Colonic mucosa (tissue), 4 donors: ENCODE measurements around the gene SGF29. TPM values are rescaled to one million over a fixed set of nuclear protein-coding genes. Genes with fewer than 3 reads are reported as not detected.
A peak's percentile ranks its signal among the peaks of the same experiment; 100 is the strongest.
"Not testable (repeated sequence)": the region's sequence is repeated elsewhere in the genome, so short reads cannot be mapped to it uniquely, and the experiment has no call there.

Experiments used
- DNase-seq: peaks from one replicate; pipeline ENCODE4 v3.0.0-alpha.2; 2020
- H3K27ac ChIP-seq: fragments of 200-600 bp; one replicate; pipeline ENCODE4 v1.8.0; 2021
- H3K27me3 ChIP-seq: fragments of 200-600 bp; one replicate; pipeline ENCODE4 v1.8.0; 2021
- H3K36me3 ChIP-seq: fragments of 200-600 bp; one replicate; pipeline ENCODE4 v1.8.0; 2021
- H3K4me1 ChIP-seq: fragments of 200-600 bp; one replicate; pipeline ENCODE4 v1.8.0; 2021; ENCODE audit warnings: mild to moderate bottlenecking
- H3K4me3 ChIP-seq: fragments of 200-600 bp; one replicate; pipeline ENCODE4 v1.8.0; 2021
- H3K9ac ChIP-seq, 2 donors: one replicate each; pipeline ENCODE4 v1.7.0; 2013; ENCODE audit warnings: control low read depth in 2 of 2, low read depth in 2 of 2, low read length in 2 of 2
- H3K9me3 ChIP-seq: fragments of 200-600 bp; one replicate; pipeline ENCODE4 v1.8.0; 2021
- intact Hi-C: fragments of 100-400 bp; cut with DNase I; formaldehyde crosslinking; loops from one replicate; pipeline ENCODE4 v1.14.1; 2022
- total RNA-seq, 2 donors: library from RNA; stranded (reverse); fragmentation: NEBNext Ultra II Directional in 1 of 2; extraction: Animal tissue kit (Norgen Biotek cat#: 25700) in 1 of 2; gene quantifications; one replicate each; pipeline ENCODE4 v1.2.1, GENCODE V29; 2021
- TF ChIP-seq, protein P1 (sequence below): fragments of 200-600 bp; IDR thresholded peaks from one replicate; pipeline ENCODE4 v1.8.0; 2022; ENCODE audit warnings: antibody characterized with exemption, mild to moderate bottlenecking
- donor health status: healthy.
- donor health status: DM: no; HTN: no; CAD: no.
- donor health status: DM: no; HTN: no; CAD: no.

SGF29 gene
- total RNA-seq, 2 donors from 2014 or later, result 17.4 to 19.3 TPM

DNA sequence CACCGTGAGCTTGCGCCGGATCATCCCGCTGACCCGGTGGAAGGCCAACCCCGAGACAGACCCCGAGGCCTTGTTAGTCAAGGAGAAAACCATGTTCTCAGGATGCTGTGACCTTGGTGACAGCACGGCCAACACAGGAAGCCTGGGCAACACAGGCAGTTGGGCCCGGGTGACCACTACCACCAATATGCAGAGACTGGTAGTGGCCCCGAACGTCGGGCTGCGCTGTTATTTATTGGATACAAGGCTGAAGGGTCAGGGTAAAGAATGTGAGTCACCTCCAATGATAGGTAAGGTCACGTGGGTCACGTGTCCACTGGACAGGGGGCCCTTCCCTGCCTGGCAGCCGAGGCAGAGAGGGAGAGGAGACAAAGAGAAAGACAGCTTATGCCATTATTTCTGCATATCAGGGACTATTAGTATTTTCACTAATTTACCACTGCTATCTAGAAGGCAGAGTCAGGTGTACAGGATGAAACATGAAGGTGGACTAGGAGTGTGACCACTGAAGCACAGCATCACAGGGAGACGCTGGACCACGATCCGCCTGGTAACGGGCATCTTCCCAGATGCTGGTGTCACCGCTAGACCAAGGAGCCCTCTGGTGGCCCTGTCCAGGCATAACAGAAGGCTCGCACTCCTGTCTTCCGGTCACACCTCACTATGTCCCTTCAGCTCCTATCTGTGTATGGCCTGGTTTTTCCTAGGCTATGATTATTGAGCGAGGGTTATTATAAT lies 61.9 kb downstream of the SGF29 start:
- H3K4me3 ChIP-seq, H3K27ac ChIP-seq, intact Hi-C loops, H3K36me3 ChIP-seq, H3K9me3 ChIP-seq, H3K27me3 ChIP-seq, H3K9ac ChIP-seq, H3K4me1 ChIP-seq: not testable (repeated sequence)
- TF ChIP-seq, protein P1, sequence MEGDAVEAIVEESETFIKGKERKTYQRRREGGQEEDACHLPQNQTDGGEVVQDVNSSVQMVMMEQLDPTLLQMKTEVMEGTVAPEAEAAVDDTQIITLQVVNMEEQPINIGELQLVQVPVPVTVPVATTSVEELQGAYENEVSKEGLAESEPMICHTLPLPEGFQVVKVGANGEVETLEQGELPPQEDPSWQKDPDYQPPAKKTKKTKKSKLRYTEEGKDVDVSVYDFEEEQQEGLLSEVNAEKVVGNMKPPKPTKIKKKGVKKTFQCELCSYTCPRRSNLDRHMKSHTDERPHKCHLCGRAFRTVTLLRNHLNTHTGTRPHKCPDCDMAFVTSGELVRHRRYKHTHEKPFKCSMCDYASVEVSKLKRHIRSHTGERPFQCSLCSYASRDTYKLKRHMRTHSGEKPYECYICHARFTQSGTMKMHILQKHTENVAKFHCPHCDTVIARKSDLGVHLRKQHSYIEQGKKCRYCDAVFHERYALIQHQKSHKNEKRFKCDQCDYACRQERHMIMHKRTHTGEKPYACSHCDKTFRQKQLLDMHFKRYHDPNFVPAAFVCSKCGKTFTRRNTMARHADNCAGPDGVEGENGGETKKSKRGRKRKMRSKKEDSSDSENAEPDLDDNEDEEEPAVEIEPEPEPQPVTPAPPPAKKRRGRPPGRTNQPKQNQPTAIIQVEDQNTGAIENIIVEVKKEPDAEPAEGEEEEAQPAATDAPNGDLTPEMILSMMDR, result peak; percentile 71
- DNase-seq, result peak; percentile 69

DNA sequence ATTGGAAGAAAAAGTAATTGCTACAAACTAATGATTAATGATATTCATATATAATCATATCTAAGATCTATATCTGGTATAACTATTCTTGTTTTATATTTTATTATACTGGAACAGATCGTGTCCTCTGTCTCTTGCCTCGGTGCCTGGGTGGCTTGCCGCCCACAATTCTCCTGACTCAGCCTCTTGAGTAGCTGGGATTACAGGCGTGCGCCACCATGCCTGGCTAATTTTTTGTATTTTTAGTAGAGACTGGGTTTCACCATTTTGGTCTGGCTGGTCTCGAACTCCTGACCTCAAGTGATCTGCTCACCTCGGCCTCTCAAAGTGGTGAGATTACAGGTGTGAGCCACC lies 62.5 kb downstream of the SGF29 start:
- H3K27me3 ChIP-seq, H3K9ac ChIP-seq, H3K36me3 ChIP-seq, H3K27ac ChIP-seq, H3K9me3 ChIP-seq, intact Hi-C loops, DNase-seq, H3K4me3 ChIP-seq, H3K4me1 ChIP-seq: not testable (repeated sequence)

DNA sequence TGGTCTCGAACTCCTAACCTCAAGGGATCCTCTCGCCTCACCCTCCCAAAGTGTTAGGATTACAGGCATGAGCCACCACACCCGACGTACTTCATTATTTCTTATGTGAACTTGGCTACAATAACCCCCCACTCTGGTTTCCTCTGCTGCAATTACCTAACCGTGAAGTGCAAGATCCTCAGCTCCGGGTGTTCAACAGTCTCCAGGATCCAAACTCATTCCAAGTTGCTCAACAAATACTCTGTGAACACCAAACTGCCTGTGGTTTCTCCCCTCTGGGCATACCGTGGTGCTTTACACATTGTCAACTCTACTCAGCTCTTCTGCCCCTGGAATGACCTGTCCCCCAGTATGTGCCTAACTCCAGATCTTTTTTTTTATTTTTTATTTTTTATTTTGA lies 62.9 kb downstream of the SGF29 start:
- Histone ChIP-seq H3K4me1 (no peaks in the 10 kb centered on the region), H3K27ac (no peak overlapping the region), H3K9me3 (no peaks in the 10 kb centered on the region), H3K36me3 (no peaks in the 10 kb centered on the region), H3K27me3 (no peaks in the 10 kb centered on the region), H3K9ac (no peak overlapping the region), H3K4me3 (no peak overlapping the region)
- DNase-seq, result no peak
- intact Hi-C loops, result no loop called here
- TF ChIP-seq, protein P1, result no peak

DNA sequence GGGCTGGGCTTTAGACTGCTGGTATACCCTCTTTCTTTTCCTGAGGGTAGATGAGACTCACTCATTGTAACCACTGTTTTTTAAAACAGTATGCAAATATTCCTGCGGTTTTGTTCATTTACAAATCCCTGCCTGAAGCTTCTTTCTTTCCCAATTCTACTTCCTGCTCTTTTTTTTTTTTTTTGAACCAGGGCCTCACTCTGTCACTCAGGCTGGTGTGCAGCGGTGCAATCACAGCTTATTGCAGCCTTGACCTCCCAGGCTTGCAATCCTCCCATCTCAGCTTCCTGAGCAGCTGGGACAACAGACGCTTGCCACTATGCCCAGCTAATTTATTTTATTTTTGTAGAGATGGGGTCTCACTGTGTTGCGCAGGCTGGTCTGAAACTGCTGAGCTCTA lies 64.2 kb downstream of the SGF29 start:
- H3K9me3 ChIP-seq, result no peaks in the 10 kb centered on the region
- no peak overlapping the region for H3K4me3 ChIP-seq
- no peak overlapping the region for H3K27ac ChIP-seq
- H3K36me3 ChIP-seq, result no peaks in the 10 kb centered on the region
- H3K9ac ChIP-seq, result no peak overlapping the region
- H3K4me1 ChIP-seq, result no peaks in the 10 kb centered on the region
- H3K27me3 ChIP-seq, result no peaks in the 10 kb centered on the region
- TF ChIP-seq, protein P1, result no peak
- DNase-seq, result no peak
- intact Hi-C loops, result no loop called here

DNA sequence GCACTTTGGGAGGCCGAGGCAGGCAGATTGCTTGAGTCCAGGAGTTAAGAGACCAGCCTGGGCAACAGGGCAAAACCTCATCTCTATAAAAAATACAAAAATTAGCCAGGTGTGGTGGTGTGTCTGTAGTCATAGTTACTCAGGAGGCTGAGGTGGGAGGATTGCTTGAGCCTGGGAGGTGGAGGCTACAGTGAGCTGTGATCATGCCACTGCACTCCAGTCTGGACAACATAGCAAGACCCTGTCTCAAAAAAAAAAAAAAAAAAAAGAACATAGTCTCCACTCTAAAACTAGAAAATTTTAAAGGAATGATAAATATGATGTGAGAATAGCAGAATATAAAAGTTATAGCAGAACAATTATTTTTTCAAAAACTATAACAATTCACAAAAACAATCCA lies 66.6 kb downstream of the SGF29 start:
- H3K36me3 ChIP-seq, H3K4me3 ChIP-seq, H3K9me3 ChIP-seq, intact Hi-C loops, H3K27me3 ChIP-seq, H3K9ac ChIP-seq, H3K27ac ChIP-seq, H3K4me1 ChIP-seq, DNase-seq: not testable (repeated sequence)

DNA sequence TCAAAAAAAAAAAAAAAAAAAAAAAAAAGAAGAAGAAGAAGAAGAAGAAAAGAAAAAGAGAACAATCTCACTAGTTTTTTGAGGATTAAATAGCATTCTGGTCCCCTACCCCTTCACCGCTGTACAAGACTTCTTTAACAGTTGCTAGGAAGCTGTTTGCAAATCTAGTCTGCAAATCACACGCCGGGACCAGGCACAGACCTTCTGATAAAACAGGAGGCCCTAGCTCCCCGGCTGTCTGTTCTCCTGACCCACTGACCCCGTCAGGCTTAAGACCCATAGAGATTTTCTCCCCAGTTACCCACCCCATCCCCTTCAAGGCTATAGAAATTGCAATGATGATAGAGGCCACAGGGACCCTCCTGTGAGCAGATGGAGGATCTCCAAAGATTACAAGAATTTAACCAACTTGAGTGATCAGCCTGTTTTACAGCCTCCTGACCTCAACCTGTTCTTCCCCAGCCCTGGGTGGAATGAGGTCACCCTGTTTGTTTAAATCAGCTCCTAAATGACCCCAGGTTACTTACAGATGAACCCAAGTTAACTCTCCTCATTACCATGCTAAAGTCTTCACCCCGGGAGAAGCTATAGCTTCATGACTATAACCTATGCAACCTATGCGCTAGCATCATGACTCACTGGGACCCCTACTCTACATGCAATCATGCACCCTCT lies 67.9 kb downstream of the SGF29 start:
- DNase-seq, result no peak
- TF ChIP-seq, protein P1, result no peak
- no peaks in the 10 kb centered on the region for H3K36me3 ChIP-seq
- H3K9ac ChIP-seq, result no peak overlapping the region
- no peaks in the 10 kb centered on the region for H3K4me1 ChIP-seq
- intact Hi-C loops, result no loop called here
- no peaks in the 10 kb centered on the region for H3K9me3 ChIP-seq
- H3K27me3 ChIP-seq, result no peaks in the 10 kb centered on the region
- no peak overlapping the region for H3K4me3 ChIP-seq
- no peak overlapping the region for H3K27ac ChIP-seq

DNA sequence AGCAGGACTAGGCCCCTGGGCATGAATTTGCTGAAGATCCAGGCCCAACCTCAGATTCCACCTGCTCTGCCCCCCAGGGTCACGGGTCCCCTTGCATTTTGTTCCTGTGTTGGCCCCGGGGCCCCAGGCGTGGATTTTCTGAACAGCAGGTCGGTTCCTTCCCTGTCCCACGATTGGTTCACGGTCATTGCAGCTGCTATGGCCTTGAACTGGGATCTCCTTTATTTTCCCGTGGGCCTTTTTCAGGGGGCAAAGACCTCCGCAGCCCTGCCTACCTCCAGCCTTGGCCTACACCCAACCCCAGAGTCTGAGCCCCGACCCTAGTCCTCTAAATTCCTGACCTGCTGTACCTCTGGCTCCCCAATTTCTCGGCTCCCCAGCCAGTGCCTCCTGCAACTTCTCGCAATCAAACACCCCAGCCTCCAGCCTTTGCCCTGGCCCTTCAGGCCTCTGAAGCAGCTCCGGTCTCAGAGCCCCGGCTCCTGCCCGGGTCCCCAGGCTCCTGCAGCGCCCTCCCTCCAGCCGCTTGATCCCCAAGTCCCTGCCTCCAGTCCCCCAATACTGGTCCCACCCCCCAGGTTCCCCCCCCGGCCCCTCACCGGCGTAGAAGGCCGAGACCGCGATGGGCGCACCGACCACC lies 68.9 kb downstream of the SGF29 start:
- H3K4me1 ChIP-seq, intact Hi-C loops, DNase-seq, H3K9me3 ChIP-seq, H3K27me3 ChIP-seq, H3K36me3 ChIP-seq, H3K27ac ChIP-seq: not testable (repeated sequence)
- Histone ChIP-seq H3K9ac (peak overlapping the region in 1 of 2 donors; percentile 73), H3K4me3 (peak overlapping the region; percentile 51)
